Astrocyte (in vitro differentiated cells and primary cell): ENCODE measurements around the gene MED12L.

Source experiments
- CTCF ChIP-seq: IDR thresholded peaks from 2 replicates; pipeline ENCODE4 v1.5.1; 2011; ENCODE audit warnings: low read depth, mild to moderate bottlenecking, inconsistent platforms, low read length, moderate library complexity; ENCODE audit not compliant: insufficient read depth
- EZH2 ChIP-seq: IDR thresholded peaks from 2 replicates; pipeline ENCODE4 v1.6.1; 2012; ENCODE audit warnings: mild to moderate bottlenecking, low read length, inconsistent platforms; ENCODE audit not compliant: insufficient read depth

- TF ChIP-seq CTCF, result no peak
- TF ChIP-seq EZH2, result no peak
Observed at GRCh38 chr3:151124476-151124875, 39.0 kb downstream of the MED12L start.
